ENCODE data around the gene ADGRF3. TPM values are rescaled to one million over a fixed set of nuclear protein-coding genes. Genes with fewer than 3 reads are reported as not detected.
"Not testable (repeated sequence)": the region's sequence is repeated elsewhere in the genome, so short reads cannot be mapped to it uniquely, and the experiment has no call there.

The ADGRF3 gene
- total RNA-seq, 4 donors from 2014 or later: 0.21 to 0.27 TPM; not detected in 2

- Histone ChIP-seq H3K4me1 (no peaks in the 10 kb centered on the region), H3K4me3 (no peak overlapping the region), H3K36me3 (no peaks in the 10 kb centered on the region), H3K27me3 (no peaks in the 10 kb centered on the region), H3K9me3 (no peaks in the 10 kb centered on the region), H3K27ac (no peak overlapping the region)
- intact Hi-C loops (cut with DNase I; ENCODE audit: low total_unique reads): no loop called here
- no peak for DNase-seq
- no peak for TF ChIP-seq POLR2A (IDR thresholded peaks at IDR 0.05)
- TF ChIP-seq, protein P1, sequence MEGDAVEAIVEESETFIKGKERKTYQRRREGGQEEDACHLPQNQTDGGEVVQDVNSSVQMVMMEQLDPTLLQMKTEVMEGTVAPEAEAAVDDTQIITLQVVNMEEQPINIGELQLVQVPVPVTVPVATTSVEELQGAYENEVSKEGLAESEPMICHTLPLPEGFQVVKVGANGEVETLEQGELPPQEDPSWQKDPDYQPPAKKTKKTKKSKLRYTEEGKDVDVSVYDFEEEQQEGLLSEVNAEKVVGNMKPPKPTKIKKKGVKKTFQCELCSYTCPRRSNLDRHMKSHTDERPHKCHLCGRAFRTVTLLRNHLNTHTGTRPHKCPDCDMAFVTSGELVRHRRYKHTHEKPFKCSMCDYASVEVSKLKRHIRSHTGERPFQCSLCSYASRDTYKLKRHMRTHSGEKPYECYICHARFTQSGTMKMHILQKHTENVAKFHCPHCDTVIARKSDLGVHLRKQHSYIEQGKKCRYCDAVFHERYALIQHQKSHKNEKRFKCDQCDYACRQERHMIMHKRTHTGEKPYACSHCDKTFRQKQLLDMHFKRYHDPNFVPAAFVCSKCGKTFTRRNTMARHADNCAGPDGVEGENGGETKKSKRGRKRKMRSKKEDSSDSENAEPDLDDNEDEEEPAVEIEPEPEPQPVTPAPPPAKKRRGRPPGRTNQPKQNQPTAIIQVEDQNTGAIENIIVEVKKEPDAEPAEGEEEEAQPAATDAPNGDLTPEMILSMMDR (IDR thresholded peaks at IDR 0.05): no peak
Observed at GRCh38 chr2:26356771-26357170, 10.2 kb upstream of the ADGRF3 start.

GRCh38 chr2:26356111-26356510 lies 9.5 kb upstream of the ADGRF3 start:
- Histone ChIP-seq H3K4me1 (no peaks in the 10 kb centered on the region), H3K36me3 (no peaks in the 10 kb centered on the region), H3K9me3 (no peaks in the 10 kb centered on the region), H3K27ac (no peak overlapping the region), H3K4me3 (no peak overlapping the region), H3K27me3 (no peaks in the 10 kb centered on the region)
- intact Hi-C loops (cut with DNase I; ENCODE audit: low total_unique reads): no loop called here
- no peak for DNase-seq
- no peak for TF ChIP-seq POLR2A (IDR thresholded peaks at IDR 0.05)
- TF ChIP-seq, protein P1 (IDR thresholded peaks at IDR 0.05): no peak

DNA sequence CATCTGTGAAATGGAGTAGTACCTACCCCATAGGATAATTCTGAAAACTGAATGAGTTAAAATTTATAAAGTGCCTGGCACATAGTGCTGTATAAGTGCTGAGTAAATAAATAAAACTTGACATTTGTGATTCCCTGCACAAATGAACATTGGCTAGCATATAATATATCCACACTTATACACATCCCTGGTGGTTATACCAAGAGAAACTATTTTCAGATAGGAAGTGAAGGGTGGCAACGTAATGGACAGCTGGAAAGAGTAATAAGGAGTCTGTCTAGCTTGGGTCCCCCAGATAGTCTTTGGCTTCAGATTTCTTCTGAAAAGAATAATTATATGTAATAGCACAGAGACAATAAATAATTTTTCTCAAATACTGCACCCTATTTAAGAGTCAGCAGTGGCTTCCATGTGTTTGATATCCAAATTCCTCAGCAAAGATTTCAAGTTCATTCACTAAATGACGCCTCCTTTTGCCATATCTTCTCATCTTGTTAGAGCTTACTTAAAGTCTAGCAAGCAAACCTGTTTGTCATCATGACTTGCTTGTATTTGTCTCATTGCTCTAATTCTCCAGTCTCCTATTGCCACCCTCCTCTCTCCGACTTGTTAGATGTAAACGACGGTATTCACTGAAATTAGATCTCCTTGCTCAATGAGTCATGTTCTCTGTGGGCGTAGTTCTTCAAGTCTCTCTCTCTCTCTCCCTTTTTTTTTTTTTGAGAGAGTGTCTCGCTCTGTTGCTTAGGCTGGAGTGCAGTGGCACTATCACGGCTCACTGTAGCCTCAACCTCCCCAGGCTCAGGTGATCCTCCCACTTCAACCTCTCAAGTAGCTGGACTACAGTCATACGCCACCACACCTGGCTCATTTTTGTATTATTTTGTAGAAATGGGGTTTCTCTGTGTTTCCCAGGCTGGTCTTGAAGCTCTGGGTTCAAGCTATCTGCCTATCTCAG lies 8.7 kb upstream of the ADGRF3 start:
- DNase-seq: no peak
- Histone ChIP-seq H3K36me3 (no peaks in the 10 kb centered on the region), H3K9me3 (no peaks in the 10 kb centered on the region), H3K27ac (no peak overlapping the region), H3K4me3 (no peak overlapping the region), H3K27me3 (no peaks in the 10 kb centered on the region), H3K4me1 (no peaks in the 10 kb centered on the region)
- TF ChIP-seq, protein P1 (IDR thresholded peaks at IDR 0.05): no peak
- TF ChIP-seq POLR2A (IDR thresholded peaks at IDR 0.05): no peak
- intact Hi-C loops (cut with DNase I; ENCODE audit: low total_unique reads): no loop called here

GRCh38 chr2:26354469-26354868 lies 7.9 kb upstream of the ADGRF3 start:
- DNase-seq; H3K27ac ChIP-seq; intact Hi-C loops (cut with DNase I; ENCODE audit: low total_unique reads); H3K4me1 ChIP-seq; H3K27me3 ChIP-seq; H3K36me3 ChIP-seq; H3K9me3 ChIP-seq; H3K4me3 ChIP-seq: not testable (repeated sequence)

GRCh38 chr2:26352892-26353291 lies 6.3 kb upstream of the ADGRF3 start:
- Histone ChIP-seq H3K4me1 (no peaks in the 10 kb centered on the region), H3K4me3 (no peak overlapping the region), H3K27me3 (no peaks in the 10 kb centered on the region), H3K36me3 (no peaks in the 10 kb centered on the region), H3K27ac (no peak overlapping the region), H3K9me3 (no peaks in the 10 kb centered on the region)
- no peak for DNase-seq
- intact Hi-C loops (cut with DNase I; ENCODE audit: low total_unique reads): no loop called here
- no peak for TF ChIP-seq POLR2A (IDR thresholded peaks at IDR 0.05)
- TF ChIP-seq, protein P1 (IDR thresholded peaks at IDR 0.05): no peak

Measured in uterus (tissue), 4 donors.